Measurements from ENCODE around the gene IKZF2. TPM values are rescaled to one million over a fixed set of nuclear protein-coding genes. Genes with fewer than 3 reads are reported as not detected.
A peak's percentile ranks its signal among the peaks of the same experiment; 100 is the strongest.

The IKZF2 gene
- total RNA-seq, 1 experiment from 2014 or later: 26.1 TPM

DNA sequence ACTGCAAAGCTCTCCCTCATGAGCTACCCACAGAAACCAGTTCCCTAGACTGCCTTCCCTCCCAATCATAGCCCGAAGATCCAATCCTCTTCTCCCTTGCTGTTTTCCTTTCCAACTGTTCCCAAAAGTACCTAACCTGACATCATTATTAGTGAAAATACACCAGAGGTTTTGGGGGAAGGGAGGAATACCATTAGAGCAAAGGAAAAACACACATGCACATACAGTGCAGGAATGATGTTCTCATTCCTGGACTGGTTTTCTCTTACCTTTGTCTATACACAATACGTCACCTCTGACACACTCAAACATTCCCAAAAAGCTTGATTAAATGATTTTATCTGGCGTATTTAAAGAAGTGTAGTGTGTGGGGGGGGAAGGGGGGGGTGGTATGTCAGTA lies 46.2 kb downstream of the IKZF2 start:
- H3K27ac Mint-ChIP-seq (ENCODE audit: unreplicated experiment): no peak overlapping the region
- TF ChIP-seq CTCF (IDR thresholded peaks at IDR 0.05; ENCODE audit: unreplicated experiment): no peak
- no peak for DNase-seq
- BruUV-seq (replicated peaks): no TSS peak
- no peaks in the 10 kb centered on the region for H3K27me3 Mint-ChIP-seq (ENCODE audit: unreplicated experiment)
- H3K9me3 Mint-ChIP-seq (ENCODE audit: low read depth, unreplicated experiment): no peaks in the 10 kb centered on the region
- intact Hi-C loops (cut with micrococcal nuclease; ENCODE audit: unreplicated experiment): no loop called here
- no peak overlapping the region for H3K4me3 Mint-ChIP-seq (ENCODE audit: low read depth, unreplicated experiment)
- peaks cover 15% of the 10 kb centered on the region for H3K4me1 Mint-ChIP-seq (ENCODE audit: low read depth, unreplicated experiment)
- no peaks in the 10 kb centered on the region for H3K36me3 Mint-ChIP-seq (ENCODE audit: insufficient read depth, unreplicated experiment)
- CTCF ChIA-PET: interaction anchor here (1.0 to 1.1 kb wide), 2 partner anchors 11 to 71 kb away, joined by 3 read pairs; no protein-coding TSS in a partner anchor

- TF ChIP-seq CTCF (IDR thresholded peaks at IDR 0.05; ENCODE audit: unreplicated experiment): no peak
- intact Hi-C loops (cut with micrococcal nuclease; ENCODE audit: unreplicated experiment): no loop called here
- CTCF ChIA-PET: interaction anchor here (1.0 to 1.1 kb wide), 2 partner anchors 11 to 71 kb away, joined by 3 read pairs; no protein-coding TSS in a partner anchor
- Mint-ChIP-seq H3K27ac (ENCODE audit: unreplicated experiment) (no peak overlapping the region), H3K9me3 (ENCODE audit: low read depth, unreplicated experiment) (no peaks in the 10 kb centered on the region), H3K4me1 (ENCODE audit: low read depth, unreplicated experiment) (peaks cover 15% of the 10 kb centered on the region), H3K4me3 (ENCODE audit: low read depth, unreplicated experiment) (no peak overlapping the region), H3K36me3 (ENCODE audit: insufficient read depth, unreplicated experiment) (no peaks in the 10 kb centered on the region), H3K27me3 (ENCODE audit: unreplicated experiment) (no peaks in the 10 kb centered on the region)
- no TSS peak for BruUV-seq (replicated peaks)
- DNase-seq: no peak
These were observed 46.6 kb downstream of the IKZF2 start for GRCh38 chr2:213104903-213105202.

DNA sequence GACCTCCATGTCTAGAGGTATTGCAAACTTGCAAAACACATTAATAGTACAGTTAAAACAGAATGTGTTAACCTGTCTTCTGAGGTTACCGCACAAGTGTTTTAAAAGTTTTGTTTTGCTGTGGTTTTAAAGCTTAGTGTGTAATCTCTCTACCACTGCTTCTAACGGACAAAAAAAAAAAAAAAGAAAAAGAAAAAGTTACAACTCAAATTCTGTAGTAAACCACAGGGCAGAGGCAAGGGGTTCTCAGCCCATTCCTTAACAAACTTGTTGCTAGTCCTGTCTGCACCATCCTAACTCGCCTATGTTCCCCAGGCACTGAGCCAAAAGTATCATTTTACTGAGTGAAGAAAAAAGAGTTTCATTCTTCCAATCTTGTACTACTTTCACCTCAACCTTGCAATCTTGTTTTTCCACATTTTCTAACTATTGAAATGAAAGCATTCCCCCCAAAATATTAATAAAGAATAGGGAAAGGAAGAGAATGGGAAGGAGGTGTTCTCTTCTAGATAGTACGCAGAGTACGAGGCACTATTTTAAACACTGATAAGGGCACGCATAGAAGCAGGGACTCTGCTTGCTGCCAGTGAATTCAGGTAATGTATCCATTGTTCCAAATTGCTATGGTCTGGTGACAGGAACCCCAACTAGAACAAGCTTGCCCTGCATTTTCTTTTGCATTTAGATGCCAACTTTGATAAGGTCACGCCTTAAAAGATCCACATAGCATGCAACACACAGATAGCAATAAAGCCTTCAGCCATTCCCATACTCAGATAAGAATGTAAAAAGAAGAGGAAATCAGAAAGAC lies 47.1 kb downstream of the IKZF2 start:
- no peak overlapping the region for H3K27ac Mint-ChIP-seq (ENCODE audit: unreplicated experiment)
- H3K36me3 Mint-ChIP-seq (ENCODE audit: insufficient read depth, unreplicated experiment): no peaks in the 10 kb centered on the region
- intact Hi-C loops (cut with micrococcal nuclease; ENCODE audit: unreplicated experiment): no loop called here
- no peak overlapping the region for H3K4me3 Mint-ChIP-seq (ENCODE audit: low read depth, unreplicated experiment)
- peaks cover 15% of the 10 kb centered on the region for H3K4me1 Mint-ChIP-seq (ENCODE audit: low read depth, unreplicated experiment)
- no peaks in the 10 kb centered on the region for H3K9me3 Mint-ChIP-seq (ENCODE audit: low read depth, unreplicated experiment)
- no peaks in the 10 kb centered on the region for H3K27me3 Mint-ChIP-seq (ENCODE audit: unreplicated experiment)
- CTCF ChIA-PET: interaction anchor here (0.5 to 1.1 kb wide), 3 partner anchors 10 to 70 kb away, joined by 3 read pairs; no protein-coding TSS in a partner anchor
- DNase-seq: peak; percentile 16
- no peak for TF ChIP-seq CTCF (IDR thresholded peaks at IDR 0.05; ENCODE audit: unreplicated experiment)
- BruUV-seq (replicated peaks): no TSS peak

DNA sequence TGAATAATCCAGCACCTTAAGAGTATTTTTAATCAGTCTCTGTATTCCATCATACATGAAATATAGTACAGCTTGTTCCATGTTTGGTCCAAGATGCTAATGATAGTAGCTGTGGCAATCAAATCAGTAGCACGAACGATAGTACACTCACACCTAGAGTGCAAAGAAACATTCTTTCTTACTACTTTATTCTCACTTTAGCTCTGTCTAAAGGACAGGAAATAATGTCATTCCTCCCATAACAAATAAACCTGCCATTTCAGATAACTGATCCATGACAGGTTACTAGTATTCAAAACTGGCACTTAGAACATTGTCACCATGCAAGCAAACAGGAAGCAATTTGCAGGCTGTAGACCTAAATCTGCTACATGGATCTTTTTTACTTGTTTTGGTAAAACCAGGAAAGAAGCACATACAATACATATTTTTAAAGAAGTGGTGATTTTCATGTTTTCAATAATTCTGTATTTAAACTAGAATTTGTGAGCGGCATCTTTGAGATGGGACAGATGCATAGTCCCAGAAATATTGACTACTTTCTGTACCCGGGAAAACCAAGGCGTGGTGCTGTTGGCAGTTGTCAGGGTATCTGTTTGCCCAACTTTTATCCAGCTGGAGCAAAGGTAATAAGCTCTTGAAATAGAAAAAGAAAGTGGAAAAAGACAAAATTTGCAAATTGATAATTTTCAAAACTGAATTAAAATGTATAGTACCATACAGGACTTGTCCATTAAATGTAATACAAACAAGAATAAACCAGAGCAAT lies 49.5 kb downstream of the IKZF2 start:
- CTCF ChIA-PET: no interaction called here
- no TSS peak for BruUV-seq (replicated peaks)
- intact Hi-C loops (cut with micrococcal nuclease; ENCODE audit: unreplicated experiment): no loop called here
- Mint-ChIP-seq H3K27me3 (ENCODE audit: unreplicated experiment) (no peaks in the 10 kb centered on the region), H3K36me3 (ENCODE audit: insufficient read depth, unreplicated experiment) (no peaks in the 10 kb centered on the region), H3K9me3 (ENCODE audit: low read depth, unreplicated experiment) (no peaks in the 10 kb centered on the region), H3K4me3 (ENCODE audit: low read depth, unreplicated experiment) (no peak overlapping the region), H3K27ac (ENCODE audit: unreplicated experiment) (no peak overlapping the region), H3K4me1 (ENCODE audit: low read depth, unreplicated experiment) (peaks cover 15% of the 10 kb centered on the region)
- no peak for DNase-seq
- TF ChIP-seq CTCF (IDR thresholded peaks at IDR 0.05; ENCODE audit: unreplicated experiment): no peak

Data from Calu3 (cell line).